IPS-15b (cell line): Measurements from ENCODE around the gene KAT2A.

Experiments used
- H3K27me3 ChIP-seq: one replicate; pipeline ENCODE4 v1.6.1; 2013; ENCODE audit warnings: low read length; ENCODE audit not compliant: control insufficient read depth, insufficient read depth
- H3K36me3 ChIP-seq: one replicate; pipeline ENCODE4 v1.6.1; 2013; ENCODE audit warnings: low read length; ENCODE audit not compliant: control insufficient read depth, insufficient read depth
- H3K4me1 ChIP-seq: one replicate; pipeline ENCODE4 v1.6.1; 2013; ENCODE audit warnings: mild to moderate bottlenecking, low read length; ENCODE audit not compliant: control insufficient read depth, insufficient read depth
- H3K4me3 ChIP-seq: one replicate; pipeline ENCODE4 v1.5.1; 2013; ENCODE audit warnings: low read depth, low read length
- H3K9ac ChIP-seq: one replicate; pipeline ENCODE4 v1.6.1; 2013; ENCODE audit warnings: low read depth, mild to moderate bottlenecking, low read length
- H3K9me3 ChIP-seq: one replicate; pipeline ENCODE4 v1.6.1; 2013; ENCODE audit warnings: mild to moderate bottlenecking, low read length; ENCODE audit not compliant: control insufficient read depth, insufficient read depth

Gene KAT2A

GRCh38 chr17:42133461-42134041, 12.4 kb upstream of the KAT2A start:
- H3K9me3 ChIP-seq: no peaks in the 10 kb centered on the region
- H3K4me3 ChIP-seq: no peak overlapping the region
- peak overlapping the region; percentile 39 for H3K9ac ChIP-seq
- no peaks in the 10 kb centered on the region for H3K27me3 ChIP-seq
- peaks cover 7% of the 10 kb centered on the region for H3K4me1 ChIP-seq
- peaks cover 15% of the 10 kb centered on the region for H3K36me3 ChIP-seq

- H3K9ac ChIP-seq: peak overlapping the region; percentile 39
- H3K27me3 ChIP-seq: no peaks in the 10 kb centered on the region
- no peaks in the 10 kb centered on the region for H3K9me3 ChIP-seq
- peaks cover 20% of the 10 kb centered on the region for H3K36me3 ChIP-seq
- H3K4me1 ChIP-seq: peaks cover 7% of the 10 kb centered on the region
- no peak overlapping the region for H3K4me3 ChIP-seq
Observed at GRCh38 chr17:42132941-42133340, 11.8 kb upstream of the KAT2A start.

GRCh38 chr17:42131981-42132432, 10.8 kb upstream of the KAT2A start:
- Histone ChIP-seq H3K9ac (no peak overlapping the region), H3K36me3 (peaks cover 25% of the 10 kb centered on the region), H3K4me1 (peaks cover 7% of the 10 kb centered on the region), H3K4me3 (no peak overlapping the region), H3K27me3 (no peaks in the 10 kb centered on the region), H3K9me3 (no peaks in the 10 kb centered on the region)

- Histone ChIP-seq H3K4me3 (no peak overlapping the region), H3K9ac (no peak overlapping the region), H3K4me1 (peaks cover 3% of the 10 kb centered on the region), H3K36me3 (peaks cover 25% of the 10 kb centered on the region), H3K9me3 (no peaks in the 10 kb centered on the region), H3K27me3 (no peaks in the 10 kb centered on the region)
Observed at GRCh38 chr17:42131232-42131631, 10.1 kb upstream of the KAT2A start.

GRCh38 chr17:42130310-42130936, 9.3 kb upstream of the KAT2A start:
- H3K4me3 ChIP-seq: no peak overlapping the region
- no peak overlapping the region for H3K9ac ChIP-seq
- H3K9me3 ChIP-seq: no peaks in the 10 kb centered on the region
- H3K27me3 ChIP-seq: no peaks in the 10 kb centered on the region
- H3K36me3 ChIP-seq: peaks cover 31% of the 10 kb centered on the region
- H3K4me1 ChIP-seq: no peaks in the 10 kb centered on the region

GRCh38 chr17:42129109-42129837, 8.1 kb upstream of the KAT2A start:
- H3K9ac ChIP-seq: no peak overlapping the region
- no peak overlapping the region for H3K4me3 ChIP-seq
- peaks cover 31% of the 10 kb centered on the region for H3K36me3 ChIP-seq
- no peaks in the 10 kb centered on the region for H3K4me1 ChIP-seq
- H3K27me3 ChIP-seq: no peaks in the 10 kb centered on the region
- no peaks in the 10 kb centered on the region for H3K9me3 ChIP-seq

- Histone ChIP-seq H3K36me3 (peaks cover 31% of the 10 kb centered on the region), H3K9ac (no peak overlapping the region), H3K4me1 (no peaks in the 10 kb centered on the region), H3K27me3 (no peaks in the 10 kb centered on the region), H3K4me3 (no peak overlapping the region), H3K9me3 (no peaks in the 10 kb centered on the region)
Observed at GRCh38 chr17:42127414-42127813, 6.2 kb upstream of the KAT2A start.

- H3K4me3 ChIP-seq: no peak overlapping the region
- H3K9ac ChIP-seq: no peak overlapping the region
- H3K9me3 ChIP-seq: no peaks in the 10 kb centered on the region
- H3K27me3 ChIP-seq: no peaks in the 10 kb centered on the region
- peaks cover 31% of the 10 kb centered on the region for H3K36me3 ChIP-seq
- H3K4me1 ChIP-seq: no peaks in the 10 kb centered on the region
Observed at GRCh38 chr17:42126836-42127235, 5.7 kb upstream of the KAT2A start.

GRCh38 chr17:42125565-42125964, 4.4 kb upstream of the KAT2A start:
- no peaks in the 10 kb centered on the region for H3K4me1 ChIP-seq
- peaks cover 31% of the 10 kb centered on the region for H3K36me3 ChIP-seq
- H3K4me3 ChIP-seq: no peak overlapping the region
- no peaks in the 10 kb centered on the region for H3K9me3 ChIP-seq
- H3K27me3 ChIP-seq: no peaks in the 10 kb centered on the region
- no peak overlapping the region for H3K9ac ChIP-seq

GRCh38 chr17:42124256-42124655, 3.1 kb upstream of the KAT2A start:
- H3K27me3 ChIP-seq: no peaks in the 10 kb centered on the region
- no peak overlapping the region for H3K9ac ChIP-seq
- H3K4me1 ChIP-seq: peaks cover 5% of the 10 kb centered on the region
- H3K9me3 ChIP-seq: no peaks in the 10 kb centered on the region
- H3K36me3 ChIP-seq: peaks cover 19% of the 10 kb centered on the region
- no peak overlapping the region for H3K4me3 ChIP-seq

GRCh38 chr17:42122371-42123303, 1.5 kb upstream of the KAT2A start, which contains the start of gene HSPB9:
HSPB9 (plus strand) TSS chr17:42122804; CDS start chr17:42122851, 47 bp downstream.
- H3K4me1 ChIP-seq: peaks cover 5% of the 10 kb centered on the region
- no peaks in the 10 kb centered on the region for H3K9me3 ChIP-seq
- peak within 1 kb of the TSS; percentile 50 for H3K4me3 ChIP-seq
- H3K9ac ChIP-seq: peak within 1 kb of the TSS; percentile 70
- peaks cover 16% of the 10 kb centered on the region for H3K36me3 ChIP-seq
- H3K27me3 ChIP-seq: no peaks in the 10 kb centered on the region
